ENCODE results near the gene ZNF691.
"Not testable (repeated sequence)": the region's sequence is repeated elsewhere in the genome, so short reads cannot be mapped to it uniquely, and the experiment has no call there.

Gene ZNF691

DNA sequence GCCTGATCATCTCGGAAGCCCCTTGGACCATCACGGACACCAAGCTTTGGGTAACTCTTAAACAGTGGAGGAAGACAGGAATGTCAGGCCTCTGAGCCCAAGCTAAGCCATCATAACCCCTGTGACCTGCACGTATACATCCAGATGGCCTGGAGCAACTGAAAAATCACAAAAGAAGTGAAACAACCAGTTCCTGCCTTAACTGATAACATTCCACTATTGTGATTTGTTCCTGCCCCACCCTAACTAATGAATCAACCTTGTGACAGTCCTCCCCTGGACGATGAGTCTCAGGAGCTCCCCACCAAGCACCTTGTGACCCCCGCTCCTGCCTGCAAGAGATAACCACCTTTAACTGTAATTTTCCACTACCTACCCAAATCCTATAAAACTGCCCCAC lies 13.0 kb downstream of the ZNF691 start:
- not testable (repeated sequence) for DNase-seq (ENCODE audit: low read depth, low spot score)

- no peak for DNase-seq (ENCODE audit: low read depth, low spot score)
Observed at GRCh38 chr1:42860339-42861013, 14.1 kb downstream of the ZNF691 start.

- DNase-seq (ENCODE audit: low read depth, low spot score): no peak
Observed at GRCh38 chr1:42861014-42861399, 14.6 kb downstream of the ZNF691 start.

DNA sequence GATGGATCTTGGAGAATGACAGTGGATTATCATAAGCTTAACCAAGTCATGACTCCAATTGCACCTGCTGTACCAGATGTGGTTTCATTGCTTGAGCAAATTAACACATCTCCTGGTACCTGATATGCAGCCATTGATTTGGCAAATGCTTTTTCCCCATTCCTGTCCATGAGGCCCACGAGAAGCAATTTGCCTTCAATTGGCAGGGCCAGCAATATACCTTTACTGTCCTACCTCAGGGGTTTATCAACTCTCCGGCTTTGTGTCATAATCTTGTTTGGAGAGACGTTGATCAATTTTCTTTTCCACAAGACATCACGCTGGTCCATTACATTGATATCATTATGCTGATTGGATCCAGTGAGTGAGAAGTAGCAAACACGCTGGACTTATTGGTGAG lies 20.1 kb downstream of the ZNF691 start:
- DNase-seq (ENCODE audit: low read depth, low spot score): no peak

DNA sequence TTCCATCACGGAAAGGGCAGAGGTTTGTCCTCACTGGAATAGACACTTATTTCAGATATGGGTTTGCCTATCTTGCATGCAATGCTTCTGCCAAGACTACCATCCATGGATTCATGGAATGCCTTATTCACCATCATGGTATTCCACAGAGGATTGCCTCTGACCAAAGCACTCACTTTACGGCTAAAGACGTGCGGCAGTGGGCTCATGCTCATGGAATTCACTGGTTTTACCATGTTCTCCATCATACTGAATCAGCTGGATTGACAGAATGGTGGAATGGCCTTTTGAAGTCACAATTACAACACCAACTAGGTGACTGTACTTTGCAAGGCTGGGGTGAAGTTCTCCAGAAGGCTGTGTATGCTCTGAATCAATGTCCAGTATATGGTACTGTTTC lies 22.1 kb downstream of the ZNF691 start:
- not testable (repeated sequence) for DNase-seq (ENCODE audit: low read depth, low spot score)

DNA sequence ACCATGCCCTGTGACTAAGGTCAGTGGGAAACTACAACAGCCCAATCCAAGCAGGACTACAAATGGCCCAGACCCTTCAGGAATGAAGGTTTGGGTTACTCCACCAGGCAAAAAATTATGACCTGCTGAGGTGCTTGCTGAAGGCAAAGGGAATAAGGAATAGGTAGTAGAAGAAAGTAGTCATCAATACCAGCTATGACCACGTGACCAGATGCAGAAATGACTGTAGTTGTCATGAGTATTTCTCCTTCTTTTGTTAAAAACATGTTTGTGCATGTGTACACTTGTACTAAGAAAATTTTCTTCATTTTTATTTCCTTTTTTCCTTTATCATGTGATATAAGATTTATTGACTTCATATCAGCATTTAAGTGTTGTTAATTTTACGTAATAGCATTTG lies 22.8 kb downstream of the ZNF691 start:
- not testable (repeated sequence) for DNase-seq (ENCODE audit: low read depth, low spot score)

- DNase-seq (ENCODE audit: low read depth, low spot score): not testable (repeated sequence)
Observed at GRCh38 chr1:42869751-42870150, 23.3 kb downstream of the ZNF691 start.

DNA sequence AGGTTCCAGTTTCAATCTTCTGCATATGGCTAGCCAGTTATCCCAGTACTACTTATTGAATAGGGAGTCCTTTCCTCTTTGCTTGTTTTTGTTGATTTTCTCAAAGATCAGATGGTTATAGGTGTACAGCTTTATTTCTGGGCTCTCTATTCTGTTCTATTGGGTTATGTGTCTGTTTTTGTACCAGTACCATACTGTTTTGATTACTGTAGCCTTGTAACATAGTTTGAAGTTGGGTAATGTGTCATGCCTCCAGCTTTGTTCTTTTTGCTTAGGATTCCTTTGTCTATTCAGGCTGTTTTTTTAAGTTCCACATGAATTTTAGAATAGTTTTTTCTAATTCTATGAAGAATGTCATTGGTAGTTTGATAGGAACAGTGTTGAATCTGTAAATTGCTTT lies 26.7 kb downstream of the ZNF691 start:
- DNase-seq (ENCODE audit: low read depth, low spot score): not testable (repeated sequence)

DNA sequence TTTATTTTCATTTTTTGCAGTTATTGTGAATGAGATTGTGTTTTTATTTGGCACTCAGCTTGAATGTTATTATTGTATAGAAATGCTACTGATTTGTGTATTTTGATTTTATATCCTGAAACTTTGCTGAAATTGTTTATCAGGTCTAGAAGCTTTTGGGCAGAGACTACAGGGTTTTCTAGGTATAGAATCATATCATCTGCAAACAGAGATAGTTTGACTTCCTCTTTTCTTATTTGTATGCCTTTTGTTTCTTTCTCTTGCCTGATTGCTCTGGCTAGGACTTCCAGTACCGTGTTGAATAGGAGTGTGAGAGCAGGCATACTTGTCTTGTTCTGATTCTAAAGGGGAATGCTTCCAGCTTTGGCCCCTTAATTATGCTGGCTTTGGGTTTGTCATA lies 27.3 kb downstream of the ZNF691 start:
- DNase-seq (ENCODE audit: low read depth, low spot score): no peak

- DNase-seq (ENCODE audit: low read depth, low spot score): no peak
Observed at GRCh38 chr1:42876009-42876408, 29.6 kb downstream of the ZNF691 start.

GRCh38 chr1:42877380-42877779 lies 31.0 kb downstream of the ZNF691 start:
- peak; percentile 5 for DNase-seq (ENCODE audit: low read depth, low spot score)

GRCh38 chr1:42880384-42880783 lies 34.0 kb downstream of the ZNF691 start:
- no peak for DNase-seq (ENCODE audit: low read depth, low spot score)

GRCh38 chr1:42886046-42886739 lies 39.8 kb downstream of the ZNF691 start:
- DNase-seq (ENCODE audit: low read depth, low spot score): no peak

- no peak for DNase-seq (ENCODE audit: low read depth, low spot score)
Observed at GRCh38 chr1:42886800-42887199, 40.4 kb downstream of the ZNF691 start.

GRCh38 chr1:42887366-42887765 lies 41.0 kb downstream of the ZNF691 start:
- DNase-seq (ENCODE audit: low read depth, low spot score): no peak

- DNase-seq (ENCODE audit: low read depth, low spot score): no peak
Observed at GRCh38 chr1:42888013-42888633, 41.7 kb downstream of the ZNF691 start.

DNA sequence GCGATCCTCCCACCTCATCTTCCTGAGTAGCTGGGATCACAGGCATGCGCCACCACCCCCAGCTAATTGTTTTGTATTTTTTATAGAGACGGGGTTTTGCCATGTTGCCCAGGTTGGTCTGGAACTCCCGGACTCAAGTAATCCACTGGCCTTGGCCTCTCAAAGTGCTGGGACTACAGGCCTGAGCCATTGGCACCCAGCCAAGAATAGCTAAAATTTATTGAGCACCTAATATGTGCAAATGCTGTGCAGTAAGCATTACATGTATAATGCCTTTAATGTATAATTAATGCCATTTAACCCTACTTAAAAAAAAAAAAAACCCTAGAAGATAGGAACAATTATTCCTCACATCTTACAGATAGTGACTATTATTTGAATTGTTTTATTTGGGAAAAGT lies 42.9 kb downstream of the ZNF691 start:
- DNase-seq (ENCODE audit: low read depth, low spot score): no peak

DNA sequence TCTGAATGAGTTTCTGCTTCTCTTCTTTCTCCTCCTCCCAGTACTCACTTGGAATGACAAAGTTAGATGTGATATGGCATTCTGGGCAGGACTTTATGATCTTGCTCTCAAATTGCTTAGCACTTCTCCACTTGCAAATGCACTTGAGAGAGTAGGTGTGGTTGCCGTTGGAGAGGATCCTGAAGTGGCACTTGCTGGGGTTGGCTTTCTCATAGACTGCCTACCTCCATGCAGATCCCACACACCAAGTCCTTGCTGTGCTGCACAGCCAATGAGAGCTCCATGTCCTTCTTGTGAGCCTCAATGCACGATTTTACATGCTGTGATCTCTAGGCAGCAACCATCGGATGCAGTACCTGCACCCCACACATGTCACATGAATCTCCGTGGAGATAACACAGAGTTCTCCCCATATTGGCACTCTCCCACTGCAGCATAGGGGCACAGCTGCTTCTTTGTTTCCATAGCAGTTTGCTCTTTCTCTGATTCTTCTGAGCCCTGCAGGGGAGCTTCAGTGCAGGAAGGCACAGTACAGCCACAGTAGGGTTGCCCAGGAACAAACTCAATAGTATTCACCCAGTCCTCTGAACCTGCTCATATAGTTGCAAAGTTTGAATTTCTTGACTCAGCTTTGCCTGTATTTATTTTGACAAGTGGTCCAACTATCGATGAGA lies 45.2 kb downstream of the ZNF691 start:
- no peak for DNase-seq (ENCODE audit: low read depth, low spot score)

GRCh38 chr1:42899960-42900359 lies 53.5 kb downstream of the ZNF691 start:
- not testable (repeated sequence) for DNase-seq (ENCODE audit: low read depth, low spot score)

All from iPS DF 19.7 (cell line).